ENCODE results near the gene YPEL1. TPM values are rescaled to one million over a fixed set of nuclear protein-coding genes. Genes with fewer than 3 reads are reported as not detected.

YPEL1 gene
- total and polyA plus RNA-seq, 2 of the 8 experiments (the other 6 are each of a cell fraction or from before 2014, with no cell fraction given), result 6.0 to 6.7 TPM

- TF ChIP-seq, protein P1, sequence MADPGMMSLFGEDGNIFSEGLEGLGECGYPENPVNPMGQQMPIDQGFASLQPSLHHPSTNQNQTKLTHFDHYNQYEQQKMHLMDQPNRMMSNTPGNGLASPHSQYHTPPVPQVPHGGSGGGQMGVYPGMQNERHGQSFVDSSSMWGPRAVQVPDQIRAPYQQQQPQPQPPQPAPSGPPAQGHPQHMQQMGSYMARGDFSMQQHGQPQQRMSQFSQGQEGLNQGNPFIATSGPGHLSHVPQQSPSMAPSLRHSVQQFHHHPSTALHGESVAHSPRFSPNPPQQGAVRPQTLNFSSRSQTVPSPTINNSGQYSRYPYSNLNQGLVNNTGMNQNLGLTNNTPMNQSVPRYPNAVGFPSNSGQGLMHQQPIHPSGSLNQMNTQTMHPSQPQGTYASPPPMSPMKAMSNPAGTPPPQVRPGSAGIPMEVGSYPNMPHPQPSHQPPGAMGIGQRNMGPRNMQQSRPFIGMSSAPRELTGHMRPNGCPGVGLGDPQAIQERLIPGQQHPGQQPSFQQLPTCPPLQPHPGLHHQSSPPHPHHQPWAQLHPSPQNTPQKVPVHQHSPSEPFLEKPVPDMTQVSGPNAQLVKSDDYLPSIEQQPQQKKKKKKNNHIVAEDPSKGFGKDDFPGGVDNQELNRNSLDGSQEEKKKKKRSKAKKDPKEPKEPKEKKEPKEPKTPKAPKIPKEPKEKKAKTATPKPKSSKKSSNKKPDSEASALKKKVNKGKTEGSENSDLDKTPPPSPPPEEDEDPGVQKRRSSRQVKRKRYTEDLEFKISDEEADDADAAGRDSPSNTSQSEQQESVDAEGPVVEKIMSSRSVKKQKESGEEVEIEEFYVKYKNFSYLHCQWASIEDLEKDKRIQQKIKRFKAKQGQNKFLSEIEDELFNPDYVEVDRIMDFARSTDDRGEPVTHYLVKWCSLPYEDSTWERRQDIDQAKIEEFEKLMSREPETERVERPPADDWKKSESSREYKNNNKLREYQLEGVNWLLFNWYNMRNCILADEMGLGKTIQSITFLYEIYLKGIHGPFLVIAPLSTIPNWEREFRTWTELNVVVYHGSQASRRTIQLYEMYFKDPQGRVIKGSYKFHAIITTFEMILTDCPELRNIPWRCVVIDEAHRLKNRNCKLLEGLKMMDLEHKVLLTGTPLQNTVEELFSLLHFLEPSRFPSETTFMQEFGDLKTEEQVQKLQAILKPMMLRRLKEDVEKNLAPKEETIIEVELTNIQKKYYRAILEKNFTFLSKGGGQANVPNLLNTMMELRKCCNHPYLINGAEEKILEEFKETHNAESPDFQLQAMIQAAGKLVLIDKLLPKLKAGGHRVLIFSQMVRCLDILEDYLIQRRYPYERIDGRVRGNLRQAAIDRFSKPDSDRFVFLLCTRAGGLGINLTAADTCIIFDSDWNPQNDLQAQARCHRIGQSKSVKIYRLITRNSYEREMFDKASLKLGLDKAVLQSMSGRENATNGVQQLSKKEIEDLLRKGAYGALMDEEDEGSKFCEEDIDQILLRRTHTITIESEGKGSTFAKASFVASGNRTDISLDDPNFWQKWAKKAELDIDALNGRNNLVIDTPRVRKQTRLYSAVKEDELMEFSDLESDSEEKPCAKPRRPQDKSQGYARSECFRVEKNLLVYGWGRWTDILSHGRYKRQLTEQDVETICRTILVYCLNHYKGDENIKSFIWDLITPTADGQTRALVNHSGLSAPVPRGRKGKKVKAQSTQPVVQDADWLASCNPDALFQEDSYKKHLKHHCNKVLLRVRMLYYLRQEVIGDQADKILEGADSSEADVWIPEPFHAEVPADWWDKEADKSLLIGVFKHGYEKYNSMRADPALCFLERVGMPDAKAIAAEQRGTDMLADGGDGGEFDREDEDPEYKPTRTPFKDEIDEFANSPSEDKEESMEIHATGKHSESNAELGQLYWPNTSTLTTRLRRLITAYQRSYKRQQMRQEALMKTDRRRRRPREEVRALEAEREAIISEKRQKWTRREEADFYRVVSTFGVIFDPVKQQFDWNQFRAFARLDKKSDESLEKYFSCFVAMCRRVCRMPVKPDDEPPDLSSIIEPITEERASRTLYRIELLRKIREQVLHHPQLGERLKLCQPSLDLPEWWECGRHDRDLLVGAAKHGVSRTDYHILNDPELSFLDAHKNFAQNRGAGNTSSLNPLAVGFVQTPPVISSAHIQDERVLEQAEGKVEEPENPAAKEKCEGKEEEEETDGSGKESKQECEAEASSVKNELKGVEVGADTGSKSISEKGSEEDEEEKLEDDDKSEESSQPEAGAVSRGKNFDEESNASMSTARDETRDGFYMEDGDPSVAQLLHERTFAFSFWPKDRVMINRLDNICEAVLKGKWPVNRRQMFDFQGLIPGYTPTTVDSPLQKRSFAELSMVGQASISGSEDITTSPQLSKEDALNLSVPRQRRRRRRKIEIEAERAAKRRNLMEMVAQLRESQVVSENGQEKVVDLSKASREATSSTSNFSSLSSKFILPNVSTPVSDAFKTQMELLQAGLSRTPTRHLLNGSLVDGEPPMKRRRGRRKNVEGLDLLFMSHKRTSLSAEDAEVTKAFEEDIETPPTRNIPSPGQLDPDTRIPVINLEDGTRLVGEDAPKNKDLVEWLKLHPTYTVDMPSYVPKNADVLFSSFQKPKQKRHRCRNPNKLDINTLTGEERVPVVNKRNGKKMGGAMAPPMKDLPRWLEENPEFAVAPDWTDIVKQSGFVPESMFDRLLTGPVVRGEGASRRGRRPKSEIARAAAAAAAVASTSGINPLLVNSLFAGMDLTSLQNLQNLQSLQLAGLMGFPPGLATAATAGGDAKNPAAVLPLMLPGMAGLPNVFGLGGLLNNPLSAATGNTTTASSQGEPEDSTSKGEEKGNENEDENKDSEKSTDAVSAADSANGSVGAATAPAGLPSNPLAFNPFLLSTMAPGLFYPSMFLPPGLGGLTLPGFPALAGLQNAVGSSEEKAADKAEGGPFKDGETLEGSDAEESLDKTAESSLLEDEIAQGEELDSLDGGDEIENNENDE (IDR thresholded peaks at IDR 0.05; ENCODE audit: insufficient replicate concordance, low read length), result no peak
- TF ChIP-seq, protein P2, sequence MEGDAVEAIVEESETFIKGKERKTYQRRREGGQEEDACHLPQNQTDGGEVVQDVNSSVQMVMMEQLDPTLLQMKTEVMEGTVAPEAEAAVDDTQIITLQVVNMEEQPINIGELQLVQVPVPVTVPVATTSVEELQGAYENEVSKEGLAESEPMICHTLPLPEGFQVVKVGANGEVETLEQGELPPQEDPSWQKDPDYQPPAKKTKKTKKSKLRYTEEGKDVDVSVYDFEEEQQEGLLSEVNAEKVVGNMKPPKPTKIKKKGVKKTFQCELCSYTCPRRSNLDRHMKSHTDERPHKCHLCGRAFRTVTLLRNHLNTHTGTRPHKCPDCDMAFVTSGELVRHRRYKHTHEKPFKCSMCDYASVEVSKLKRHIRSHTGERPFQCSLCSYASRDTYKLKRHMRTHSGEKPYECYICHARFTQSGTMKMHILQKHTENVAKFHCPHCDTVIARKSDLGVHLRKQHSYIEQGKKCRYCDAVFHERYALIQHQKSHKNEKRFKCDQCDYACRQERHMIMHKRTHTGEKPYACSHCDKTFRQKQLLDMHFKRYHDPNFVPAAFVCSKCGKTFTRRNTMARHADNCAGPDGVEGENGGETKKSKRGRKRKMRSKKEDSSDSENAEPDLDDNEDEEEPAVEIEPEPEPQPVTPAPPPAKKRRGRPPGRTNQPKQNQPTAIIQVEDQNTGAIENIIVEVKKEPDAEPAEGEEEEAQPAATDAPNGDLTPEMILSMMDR (IDR thresholded peaks at IDR 0.05; ENCODE audit: control extremely low read depth in 1 of 3, insufficient read depth in 1 of 3, low read depth in 1 of 3, low read length in 3 of 3), result no peak
- TF ChIP-seq NANOG (IDR thresholded peaks at IDR 0.05; ENCODE audit: insufficient read depth, low read depth, low read length, poor library complexity, severe bottlenecking), result no peak
- TF ChIP-seq POLR2AphosphoS5 (IDR thresholded peaks at IDR 0.05; ENCODE audit: low read depth, low read length), result no peak
- no peak for TF ChIP-seq MAFK (IDR thresholded peaks at IDR 0.05; ENCODE audit: low read depth, low read length)
- no peak for TF ChIP-seq GTF2F1 (IDR thresholded peaks at IDR 0.05; ENCODE audit: borderline replicate concordance, low read depth, low read length)
- no peak for TF ChIP-seq POU5F1 (IDR thresholded peaks at IDR 0.05; ENCODE audit: low read depth, low read length)
Measured at GRCh38 chr22:21766691-21767462, 31.3 kb upstream of the YPEL1 start (continued).

Data from H1 (cell line).